Forelimb muscle (tissue), 1 donor: ENCODE data around the gene C5. TPM values are rescaled to one million over a fixed set of nuclear protein-coding genes. Genes with fewer than 3 reads are reported as not detected.
"Not testable (repeated sequence)": the region's sequence is repeated elsewhere in the genome, so short reads cannot be mapped to it uniquely, and the experiment has no call there.

ENCODE experiments used
- DNase-seq: peaks from one replicate; pipeline ENCODE4 v3.0.0-alpha.2; 2013; ENCODE audit warnings: low read depth
- polyA plus RNA-seq: library from polyadenylated mRNA; unstranded; fragments of 120-200 nt; gene quantifications from one replicate; pipeline ENCODE4 v1.2.1, GENCODE V29; 2013; ENCODE audit not compliant: insufficient read length

C5 gene
- polyA plus RNA-seq: 6.8 TPM

GRCh38 chr9:121050128-121050988, at the start of gene C5:
Gene C5, minus strand, starts transcription at chr9:121050275. Its CDS starts 29 bp downstream, at chr9:121050246.
- no peak for DNase-seq

DNA sequence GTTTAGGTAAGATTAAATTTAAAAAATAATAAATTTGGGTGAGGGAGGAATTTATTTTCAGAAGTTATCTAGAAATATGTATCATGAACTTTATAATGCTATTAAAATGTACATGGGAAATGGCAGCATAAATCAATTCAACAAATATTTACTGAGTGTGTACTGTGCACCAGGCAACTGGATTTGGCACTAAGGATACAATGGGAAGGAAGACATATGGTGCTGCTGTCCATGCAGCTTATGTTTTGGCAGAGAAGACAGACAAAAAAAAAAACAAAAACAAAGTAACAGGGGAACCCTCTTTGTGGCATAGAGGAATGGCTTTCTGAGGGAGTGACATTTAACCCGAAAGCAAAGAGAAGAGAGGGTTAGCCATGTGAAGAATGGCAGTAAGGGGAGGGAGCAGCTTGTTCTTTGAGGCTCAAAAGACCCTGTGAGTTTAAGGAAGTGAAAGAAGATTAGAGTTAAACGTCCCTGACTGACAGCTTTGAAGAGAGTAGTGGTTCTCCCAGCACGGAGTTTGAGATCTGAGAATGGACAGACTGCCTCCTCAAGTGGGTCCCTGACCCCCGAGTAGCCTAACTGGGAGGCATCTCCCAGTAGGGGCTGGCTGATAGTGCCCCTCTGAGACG, 48.6 kb upstream of the C5 start:
- DNase-seq: no peak

DNA sequence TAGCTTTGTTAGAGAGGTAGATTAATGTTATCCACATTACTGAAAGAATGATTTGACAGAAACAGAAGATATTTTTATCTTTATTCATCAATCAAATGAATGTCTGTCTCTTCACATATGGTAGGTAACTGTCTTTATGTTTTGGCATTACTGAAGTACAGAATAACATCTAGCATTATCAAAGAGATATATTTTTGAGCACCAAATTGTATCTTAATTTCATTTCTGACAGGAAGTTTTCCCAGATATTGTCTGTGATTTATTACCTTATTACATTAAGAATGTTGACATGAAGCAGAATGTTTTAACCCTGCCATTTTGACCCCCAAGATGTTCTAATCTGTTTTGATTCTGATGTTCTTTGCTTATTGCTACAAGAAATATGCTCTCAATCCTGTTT, 45.0 kb upstream of the C5 start:
- DNase-seq: no peak

DNA sequence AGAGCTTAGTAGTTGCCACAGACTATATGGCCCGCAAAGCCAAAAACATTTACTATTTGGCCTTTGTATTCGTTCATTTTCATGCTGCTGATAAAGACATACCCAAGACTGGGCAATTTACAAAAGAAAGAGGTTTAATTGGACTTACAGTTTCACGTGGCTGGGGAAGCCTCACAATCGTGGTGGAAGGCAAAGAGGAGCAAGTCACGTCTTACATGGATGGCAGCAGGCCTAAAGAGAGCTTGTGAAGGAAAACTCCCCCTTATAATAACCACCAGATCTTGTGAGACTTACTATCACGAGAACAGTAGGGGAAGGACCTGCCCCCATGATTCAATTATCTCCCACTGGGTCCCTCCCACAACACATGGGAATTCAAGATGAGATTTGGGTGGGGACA, 40.7 kb upstream of the C5 start:
- not testable (repeated sequence) for DNase-seq

- no peak for DNase-seq
Observed at GRCh38 chr9:121088576-121088975, 38.5 kb upstream of the C5 start.

GRCh38 chr9:121085661-121086060, 35.6 kb upstream of the C5 start:
- DNase-seq: no peak

GRCh38 chr9:121082075-121082474, 32.0 kb upstream of the C5 start:
- DNase-seq: no peak

DNA sequence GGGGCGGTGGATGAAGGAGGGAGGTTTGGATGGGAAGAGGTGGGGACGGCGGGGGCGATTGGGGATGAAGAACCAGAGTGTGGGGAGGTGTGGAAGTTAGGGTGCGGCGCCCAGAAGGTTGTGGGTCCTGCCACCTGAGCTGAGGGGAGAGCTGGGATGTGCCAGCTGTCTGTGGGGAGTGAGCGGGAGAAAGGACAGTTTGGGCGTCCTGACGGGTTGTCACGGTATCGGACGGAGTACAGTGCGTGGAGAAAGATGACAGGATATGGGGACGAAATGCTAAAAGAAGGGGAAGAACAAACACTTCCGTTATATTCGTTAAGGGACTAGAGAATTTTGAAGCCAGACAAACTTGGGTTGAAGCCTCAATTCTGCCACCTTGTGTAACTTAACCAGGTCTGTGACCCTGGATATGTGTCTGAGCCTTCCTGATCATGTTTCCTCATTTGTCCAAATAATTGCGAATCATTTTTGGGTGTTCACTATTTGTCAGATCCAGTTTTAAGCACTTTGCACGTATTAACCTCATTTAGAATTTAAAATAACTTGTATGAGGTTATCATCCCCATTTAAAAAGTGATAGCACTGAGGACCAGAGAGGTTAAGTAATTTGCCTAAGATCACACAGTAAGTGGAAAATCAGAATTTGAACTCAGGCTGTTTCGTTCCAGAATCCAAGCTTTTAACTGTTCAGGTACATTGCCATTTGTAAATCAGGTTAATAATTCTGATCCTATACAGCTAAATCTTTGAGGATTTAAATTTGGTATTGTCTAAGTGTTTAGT, 25.4 kb upstream of the C5 start:
- DNase-seq: no peak

DNA sequence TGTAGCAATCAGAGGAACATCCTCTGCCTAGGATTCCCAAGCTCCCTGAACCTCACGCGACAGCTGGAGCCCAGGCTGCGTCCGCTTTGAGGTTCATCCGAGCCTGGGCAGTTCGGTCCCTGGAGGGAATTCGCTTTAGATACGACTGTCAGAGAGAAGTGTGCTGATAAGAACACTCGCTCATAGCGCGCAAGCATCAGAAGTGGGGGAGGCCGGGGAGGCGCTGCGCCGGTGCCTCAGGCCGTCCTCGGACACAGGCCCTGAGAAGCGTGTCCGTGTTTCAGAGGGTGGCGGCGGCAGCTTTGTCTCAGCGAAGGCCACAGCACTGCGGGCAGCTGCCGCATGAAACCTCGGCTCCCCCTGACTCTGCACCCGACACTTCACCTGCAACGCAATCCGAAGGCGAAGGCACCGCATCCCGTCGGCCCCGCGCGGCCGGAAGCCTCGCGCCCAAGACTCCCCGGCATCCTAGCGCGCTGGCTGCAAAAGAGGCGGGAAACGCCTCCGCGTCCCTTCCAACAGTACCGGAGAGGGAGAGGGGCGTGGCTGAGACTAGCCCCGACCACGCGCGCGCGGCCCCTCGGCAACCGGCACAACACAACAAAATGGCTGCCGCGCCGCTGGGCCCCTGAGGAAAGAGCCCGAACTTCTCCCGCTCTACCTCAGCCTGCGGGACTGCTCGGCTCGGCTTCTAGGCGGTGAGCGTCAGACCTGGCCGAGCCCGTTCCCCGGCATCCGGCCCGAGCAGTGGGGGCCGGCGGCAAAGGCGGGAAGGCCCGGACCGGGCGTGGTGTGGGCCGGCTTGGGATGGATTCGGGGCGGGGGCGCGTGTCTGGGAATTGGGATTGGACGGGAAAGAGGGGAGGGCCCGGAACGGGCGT, 24.5 kb upstream of the C5 start, which contains the start of gene CNTRL:
Gene CNTRL (plus strand): TSS at position 586 of the 881 bp plus-strand sequence. CDS start 13,372 bp downstream, outside the sequence.
- peak; percentile 84 for DNase-seq

- DNase-seq: peak; percentile 93
Observed at GRCh38 chr9:121073038-121073437, 23.0 kb upstream of the C5 start.

DNA sequence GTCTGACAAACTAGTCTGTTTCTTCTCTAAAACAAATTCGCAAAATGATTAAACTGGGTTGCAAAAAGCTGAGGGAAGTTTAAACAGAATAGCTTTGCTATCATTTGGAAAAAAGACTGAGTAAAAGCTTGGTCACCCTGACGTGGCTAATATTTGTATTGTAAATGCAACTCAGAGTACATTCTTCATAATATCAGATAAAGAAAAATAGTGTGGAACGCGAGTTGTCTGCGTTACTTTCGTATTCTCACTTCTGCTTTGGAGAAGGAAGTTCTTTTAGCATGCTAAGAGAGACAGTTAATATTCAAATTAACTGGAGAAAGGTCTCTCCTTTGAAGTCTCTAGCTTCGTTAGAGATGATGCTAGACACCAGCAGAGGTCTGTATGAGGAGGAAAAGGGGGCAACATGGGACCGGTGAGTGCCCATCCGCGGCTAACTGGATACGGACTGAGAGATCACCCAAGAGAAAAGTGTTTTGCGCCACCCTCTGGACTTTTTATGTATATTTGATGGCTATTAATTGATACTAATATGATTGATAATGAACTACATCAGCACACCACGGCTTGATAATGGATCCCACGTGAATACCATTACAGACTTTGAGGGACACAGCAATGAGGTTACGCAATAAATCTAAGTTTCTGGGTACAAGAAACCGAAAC, 21.8 kb upstream of the C5 start:
- DNase-seq: no peak

DNA sequence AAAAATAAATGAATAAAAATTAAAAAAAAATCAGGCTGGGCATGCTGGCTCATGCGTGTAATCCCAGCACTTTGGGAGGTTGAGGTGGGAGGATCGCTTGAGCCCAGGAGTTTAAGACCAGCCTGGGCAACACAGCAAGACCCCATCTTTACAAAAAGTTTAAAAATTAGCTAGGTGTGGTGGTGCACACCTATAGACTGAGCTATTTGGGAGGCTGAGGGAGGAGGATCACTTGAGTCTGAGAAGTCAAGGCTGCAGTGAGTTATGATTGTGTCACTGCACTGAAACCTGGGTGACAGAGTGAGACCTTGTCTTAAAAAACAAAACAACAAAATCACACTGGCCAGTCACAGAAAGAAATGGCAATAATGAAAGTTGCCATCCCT, 21.3 kb upstream of the C5 start:
- DNase-seq: no peak

DNA sequence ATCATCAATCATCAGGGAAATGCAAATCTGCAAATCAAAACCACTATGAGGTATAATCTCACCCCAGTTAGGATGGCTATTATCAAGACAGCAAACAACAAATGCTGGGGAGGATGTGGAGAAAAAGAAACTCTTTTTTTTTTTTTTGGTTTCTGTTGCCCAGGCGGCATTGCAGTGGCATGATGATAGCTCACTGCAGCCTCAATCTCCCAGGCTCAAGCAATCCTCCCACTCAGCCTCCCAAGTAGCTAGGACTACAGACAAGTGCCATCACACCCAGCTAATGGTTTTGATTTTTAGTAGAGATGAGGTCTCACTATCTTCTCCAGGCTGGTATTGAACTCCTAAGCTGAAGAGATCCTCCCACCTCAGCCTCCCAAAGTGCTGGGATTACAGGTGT, 19.3 kb upstream of the C5 start:
- DNase-seq: no peak

DNA sequence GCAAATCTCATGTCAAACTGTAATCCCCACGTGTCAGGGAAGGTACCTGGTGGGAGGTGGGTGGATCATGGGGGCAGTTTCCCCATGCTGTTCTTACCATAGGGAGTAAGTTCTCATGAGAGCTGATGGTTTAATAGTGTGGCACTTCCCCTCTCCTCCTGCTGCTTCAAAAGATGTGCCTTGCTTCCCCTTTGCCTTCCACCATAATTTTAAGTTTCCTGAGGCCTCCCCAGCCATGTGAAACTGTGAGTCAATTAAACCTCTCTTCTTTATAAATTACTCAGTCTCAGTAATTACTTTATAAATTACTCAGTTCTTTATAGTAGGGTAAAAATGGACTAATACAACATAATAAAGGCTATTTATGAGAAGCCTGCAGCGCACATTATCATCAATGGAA, 17.6 kb upstream of the C5 start:
- no peak for DNase-seq

DNA sequence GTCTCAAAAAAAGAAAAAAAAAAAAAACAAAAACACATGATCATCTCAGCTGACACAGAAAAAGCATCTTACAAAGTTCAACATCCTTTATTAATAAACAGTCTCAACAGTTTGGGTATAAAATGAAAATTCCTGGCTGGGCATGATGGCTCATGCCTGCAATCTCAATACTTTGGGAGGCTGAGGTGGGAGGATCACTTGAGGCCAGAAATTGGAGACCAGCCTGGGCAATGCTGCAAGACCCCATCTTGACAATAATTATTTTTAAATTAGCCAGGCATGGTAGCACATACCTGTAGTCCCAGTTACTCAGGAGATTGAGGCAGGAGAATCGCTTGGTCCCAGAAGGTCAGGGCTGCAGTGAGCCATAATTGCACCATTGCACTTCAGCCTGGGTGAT, 16.8 kb upstream of the C5 start:
- DNase-seq: no peak

DNA sequence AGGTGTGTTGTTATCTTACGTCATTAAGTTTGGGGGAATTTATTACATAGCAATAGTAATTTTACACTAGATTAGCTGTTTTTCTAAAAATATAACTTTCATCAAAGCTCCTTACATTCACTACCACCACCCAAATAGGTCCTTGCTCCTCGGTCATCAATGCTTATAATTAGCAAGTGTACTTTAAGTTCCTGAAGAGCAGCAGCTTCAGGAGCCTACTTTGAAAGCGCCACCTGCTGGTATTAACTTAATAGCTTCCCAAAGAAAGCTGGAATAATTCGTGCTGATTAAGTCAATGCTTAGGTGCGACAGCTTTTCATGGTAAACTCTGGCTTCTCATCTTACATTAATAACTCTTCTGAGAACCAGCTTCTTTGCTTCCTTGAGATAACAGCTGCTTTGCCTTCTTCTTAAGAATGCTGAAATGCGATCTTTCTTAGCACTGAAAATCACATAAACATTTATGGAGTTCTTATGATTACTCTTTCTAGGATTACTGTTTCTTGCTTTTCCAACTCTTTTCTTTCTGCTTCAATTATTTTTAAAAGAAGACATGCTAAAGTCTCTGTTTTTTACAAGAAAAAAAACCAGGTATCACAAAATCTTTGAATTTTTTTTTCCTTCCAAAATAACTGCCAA, 10.0 kb upstream of the C5 start:
- peak; percentile 28 for DNase-seq

DNA sequence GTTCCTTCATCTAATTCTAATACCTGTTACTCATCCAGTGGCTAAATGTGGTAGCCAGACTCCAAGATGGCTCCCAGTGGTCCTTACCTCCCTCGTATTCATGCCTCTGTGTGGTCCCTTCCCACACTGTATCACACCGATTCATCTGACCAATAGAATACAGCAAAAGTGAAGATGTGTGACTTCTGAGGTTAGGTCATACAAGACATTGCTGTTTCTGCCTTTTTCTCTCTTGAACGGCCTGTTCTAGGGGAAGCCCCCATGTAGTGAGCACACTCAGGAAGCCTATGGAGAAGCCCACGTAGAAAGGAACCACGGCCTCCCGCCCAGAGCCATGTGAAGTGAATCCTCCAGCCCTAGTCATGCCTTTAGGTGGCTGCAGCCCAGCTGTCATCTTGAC, 9.4 kb upstream of the C5 start:
- DNase-seq: no peak

DNA sequence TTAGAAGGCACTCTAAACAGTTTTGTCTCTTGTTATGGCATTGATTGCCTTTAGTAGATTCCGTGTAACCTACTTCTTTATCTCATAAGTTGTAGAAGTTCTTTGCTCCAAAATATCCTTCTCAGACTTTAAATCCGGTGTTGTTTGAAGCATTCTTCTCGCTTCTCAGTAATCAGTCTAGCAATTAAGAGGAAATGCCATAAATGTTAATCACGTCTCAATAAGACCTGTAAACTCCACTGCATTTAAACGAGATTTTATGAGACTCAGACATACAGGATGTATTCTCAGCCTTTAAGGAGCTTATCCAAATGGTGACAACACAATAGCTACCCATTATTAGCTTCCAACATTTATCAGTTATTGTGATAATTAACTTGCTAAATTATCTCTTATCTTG, 7.7 kb upstream of the C5 start:
- no peak for DNase-seq

DNA sequence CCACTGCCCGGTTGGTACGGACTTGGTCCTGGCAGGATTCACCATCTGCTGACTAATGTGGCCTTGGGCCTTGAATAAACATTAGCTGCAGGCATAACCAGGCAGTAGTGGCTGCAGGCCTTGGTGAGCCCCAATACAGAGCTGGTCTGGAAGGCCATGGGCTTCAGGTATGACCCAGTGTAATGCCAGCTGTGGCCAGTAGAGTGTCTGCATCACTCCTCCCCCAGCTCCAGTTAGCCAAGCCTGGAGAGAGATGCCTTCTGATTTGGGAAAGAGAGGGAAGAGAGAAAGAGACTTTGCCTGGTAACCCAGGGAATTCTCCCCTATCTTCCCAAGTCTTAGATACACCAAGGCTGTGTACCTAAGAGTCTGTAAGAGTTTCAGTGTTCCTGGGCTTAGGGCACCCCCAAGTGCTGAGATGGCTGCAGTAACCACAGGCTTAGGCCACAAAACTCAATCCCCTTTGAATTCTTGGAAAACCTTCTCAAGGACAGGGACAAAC, 5.6 kb upstream of the C5 start:
- no peak for DNase-seq

- DNase-seq: no peak
Observed at GRCh38 chr9:121053544-121053943, 3.5 kb upstream of the C5 start.
